Measurements from ENCODE around the gene OR10P1.
"Not testable (repeated sequence)": the region's sequence is repeated elsewhere in the genome, so short reads cannot be mapped to it uniquely, and the experiment has no call there.

OR10P1 gene

GRCh38 chr12:55636853-55637252 is at the start of gene OR10P1:
OR10P1 (plus strand) TSS chr12:55636892; CDS start chr12:55636892, 0 bp downstream.
- H3K9me3 ChIP-seq (ENCODE audit: insufficient read depth, low read length): no peaks in the 10 kb centered on the region
- H3K4me3 ChIP-seq (ENCODE audit: insufficient read depth, low read length, poor library complexity, severe bottlenecking): no peak within 1 kb of the TSS
- H3F3A ChIP-seq (ENCODE audit: insufficient read depth): no peaks in the 10 kb centered on the region
- TF ChIP-seq CTCF (IDR thresholded peaks at IDR 0.05; ENCODE audit: insufficient read depth, low read length, poor library complexity, severe bottlenecking): no peak
- no peak for TF ChIP-seq EZH2phosphoT487 (conservative IDR thresholded peaks at IDR 0.05; ENCODE audit: low read length)
- no peaks in the 10 kb centered on the region for H4K20me1 ChIP-seq (ENCODE audit: low read depth, low read length)
- H3K27me3 ChIP-seq (ENCODE audit: low read length): no peaks in the 10 kb centered on the region
- H2AFZ ChIP-seq (ENCODE audit: low read depth, low read length, severe bottlenecking): no peak within 1 kb of the TSS
- H3K9ac ChIP-seq (ENCODE audit: low read length): no peak within 1 kb of the TSS
- H3K27ac ChIP-seq (ENCODE audit: low read depth, low read length): no peak within 1 kb of the TSS
- H3K79me2 ChIP-seq (ENCODE audit: insufficient read depth, low read length): no peaks in the 10 kb centered on the region
- no peaks in the 10 kb centered on the region for H3K9me2 ChIP-seq (replicated peaks; ENCODE audit: insufficient read depth, low read length)
- H3K4me2 ChIP-seq (ENCODE audit: low read depth, low read length, poor library complexity, severe bottlenecking): no peak within 1 kb of the TSS
- H3K36me3 ChIP-seq (ENCODE audit: low read length): no peaks in the 10 kb centered on the region

- not testable (repeated sequence) for H3K4me2 ChIP-seq (ENCODE audit: low read depth, low read length, poor library complexity, severe bottlenecking); H3F3A ChIP-seq (ENCODE audit: insufficient read depth); H3K27ac ChIP-seq (ENCODE audit: low read depth, low read length)
Observed at GRCh38 chr12:55590152-55590551, 46.5 kb upstream of the OR10P1 start.

GRCh38 chr12:55607821-55608594 is 28.7 kb upstream of the OR10P1 start:
- Histone ChIP-seq H4K20me1 (ENCODE audit: low read depth, low read length) (no peaks in the 10 kb centered on the region), H3K27ac (ENCODE audit: low read depth, low read length) (no peak overlapping the region), H3K4me2 (ENCODE audit: low read depth, low read length, poor library complexity, severe bottlenecking) (no peak overlapping the region), H3K27me3 (ENCODE audit: low read length) (no peaks in the 10 kb centered on the region), H2AFZ (ENCODE audit: low read depth, low read length, severe bottlenecking) (no peak overlapping the region), H3K9ac (ENCODE audit: low read length) (no peak overlapping the region), H3K36me3 (ENCODE audit: low read length) (no peaks in the 10 kb centered on the region), H3K9me2 (replicated peaks; ENCODE audit: insufficient read depth, low read length) (no peaks in the 10 kb centered on the region), H3K79me2 (ENCODE audit: insufficient read depth, low read length) (no peaks in the 10 kb centered on the region), H3F3A (ENCODE audit: insufficient read depth) (no peaks in the 10 kb centered on the region), H3K4me3 (ENCODE audit: insufficient read depth, low read length, poor library complexity, severe bottlenecking) (no peak overlapping the region), H3K9me3 (ENCODE audit: insufficient read depth, low read length) (no peaks in the 10 kb centered on the region)
- TF ChIP-seq EZH2phosphoT487 (conservative IDR thresholded peaks at IDR 0.05; ENCODE audit: low read length) (no peak), CTCF (IDR thresholded peaks at IDR 0.05; ENCODE audit: insufficient read depth, low read length, poor library complexity, severe bottlenecking) (no peak)

More at GRCh38 chr12:55590152-55590551, 46.5 kb upstream of the OR10P1 start:
- H3K27me3 ChIP-seq (ENCODE audit: low read length); H3K9me2 ChIP-seq (replicated peaks; ENCODE audit: insufficient read depth, low read length); H4K20me1 ChIP-seq (ENCODE audit: low read depth, low read length); H3K4me3 ChIP-seq (ENCODE audit: insufficient read depth, low read length, poor library complexity, severe bottlenecking); H2AFZ ChIP-seq (ENCODE audit: low read depth, low read length, severe bottlenecking); H3K9me3 ChIP-seq (ENCODE audit: insufficient read depth, low read length); H3K9ac ChIP-seq (ENCODE audit: low read length); H3K36me3 ChIP-seq (ENCODE audit: low read length); H3K79me2 ChIP-seq (ENCODE audit: insufficient read depth, low read length): not testable (repeated sequence)

- TF ChIP-seq CTCF (IDR thresholded peaks at IDR 0.05; ENCODE audit: insufficient read depth, low read length, poor library complexity, severe bottlenecking): no peak
- no peak for TF ChIP-seq EZH2phosphoT487 (conservative IDR thresholded peaks at IDR 0.05; ENCODE audit: low read length)
- Histone ChIP-seq H3K27me3 (ENCODE audit: low read length) (no peaks in the 10 kb centered on the region), H3K79me2 (ENCODE audit: insufficient read depth, low read length) (no peaks in the 10 kb centered on the region), H3K4me2 (ENCODE audit: low read depth, low read length, poor library complexity, severe bottlenecking) (no peak overlapping the region), H3K4me3 (ENCODE audit: insufficient read depth, low read length, poor library complexity, severe bottlenecking) (no peak overlapping the region), H3K9me3 (ENCODE audit: insufficient read depth, low read length) (no peaks in the 10 kb centered on the region), H3F3A (ENCODE audit: insufficient read depth) (no peaks in the 10 kb centered on the region), H3K27ac (ENCODE audit: low read depth, low read length) (no peak overlapping the region), H3K9me2 (replicated peaks; ENCODE audit: insufficient read depth, low read length) (no peaks in the 10 kb centered on the region), H4K20me1 (ENCODE audit: low read depth, low read length) (no peaks in the 10 kb centered on the region), H3K9ac (ENCODE audit: low read length) (no peak overlapping the region), H2AFZ (ENCODE audit: low read depth, low read length, severe bottlenecking) (no peak overlapping the region), H3K36me3 (ENCODE audit: low read length) (no peaks in the 10 kb centered on the region)
Observed at GRCh38 chr12:55610598-55610997, 26.1 kb upstream of the OR10P1 start.
